Vagina (tissue), 2 donors: Measurements from ENCODE around the gene GLE1.

Experiments
- CTCF ChIP-seq, 3 experiments: fragments of 450-650 bp in 2 of 3; fragments of 200-600 bp in 1 of 3; sonication (generic) in 1 of 3; IDR thresholded peaks; one replicate each; pipeline ENCODE4 v1.5.1; 2017 to 2019; ENCODE audit warnings: antibody characterized with exemption in 3 of 3, mild to moderate bottlenecking in 2 of 3, moderate library complexity in 2 of 3
- POLR2A ChIP-seq, 2 donors: fragments of 450-650 bp; IDR thresholded peaks; one replicate each; pipeline ENCODE4 v1.6.1; 2017; ENCODE audit warnings: antibody characterized with exemption in 2 of 2, mild to moderate bottlenecking in 2 of 2, moderate library complexity in 2 of 2
- POLR2AphosphoS5 ChIP-seq, 2 donors: sonication (generic); formaldehyde crosslinking; IDR thresholded peaks; one replicate each; pipeline ENCODE4 v1.9.0; 2017; ENCODE audit warnings: antibody characterized with exemption in 2 of 2, mild to moderate bottlenecking in 2 of 2, low read depth in 1 of 2; ENCODE audit not compliant: insufficient read depth in 1 of 2

- TF ChIP-seq CTCF (IDR thresholded peaks at IDR 0.05) (no peak), POLR2A (IDR thresholded peaks at IDR 0.05) (peak in 1 of 2 donors; percentile 99), POLR2AphosphoS5 (IDR thresholded peaks at IDR 0.05; ENCODE audit: insufficient read depth in 1 of 2, low read depth in 1 of 2) (peak; percentile 43 to 96)
These were observed 47.7 kb downstream of the GLE1 start, which contains the start of gene SPTAN1 for GRCh38 chr9:128552153-128552743.
